DMS 273 treated with DMSO at 0.1 percent for 48 hours (cell line): ENCODE data around the gene CUTA.

ENCODE experiments used
- DNase-seq: peaks from one replicate; lab custom pipeline; 2025; lab: John Stamatoyannopoulos, UW

CUTA gene

DNA sequence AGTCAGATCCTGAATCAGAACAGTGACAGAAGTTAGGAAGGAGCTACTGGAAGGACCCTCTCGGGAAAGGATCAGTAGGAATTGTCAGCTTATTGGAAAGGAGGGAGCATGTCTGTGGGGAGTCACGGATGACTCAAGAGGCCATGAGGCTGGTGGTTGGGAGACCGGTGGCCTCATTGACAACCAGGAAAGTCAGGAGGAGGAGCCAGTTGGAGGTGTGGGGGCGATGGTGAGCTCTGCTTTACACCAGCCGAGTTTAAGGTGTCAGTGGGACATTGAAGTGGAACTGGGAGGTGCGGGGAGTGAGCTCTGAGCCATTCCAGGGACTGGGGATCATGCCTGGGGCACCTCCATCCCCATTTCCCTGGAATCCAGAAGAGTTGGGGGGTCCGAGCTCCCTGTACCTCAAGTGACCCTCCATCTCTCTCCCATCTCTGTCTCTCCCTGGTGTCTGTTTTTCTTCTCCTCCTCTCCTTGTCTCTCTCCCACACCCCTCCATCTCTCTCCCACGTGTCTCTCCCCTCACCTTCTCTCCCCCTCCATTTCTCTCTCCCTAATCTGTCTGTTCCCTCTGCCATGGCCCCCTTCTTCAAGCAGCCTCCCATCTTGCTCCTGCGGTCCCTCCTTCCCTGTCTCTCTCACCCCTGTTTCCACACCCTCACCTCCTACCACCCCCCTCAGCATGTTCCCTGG, 22.2 kb upstream of the CUTA start:
- no peak for DNase-seq

DNA sequence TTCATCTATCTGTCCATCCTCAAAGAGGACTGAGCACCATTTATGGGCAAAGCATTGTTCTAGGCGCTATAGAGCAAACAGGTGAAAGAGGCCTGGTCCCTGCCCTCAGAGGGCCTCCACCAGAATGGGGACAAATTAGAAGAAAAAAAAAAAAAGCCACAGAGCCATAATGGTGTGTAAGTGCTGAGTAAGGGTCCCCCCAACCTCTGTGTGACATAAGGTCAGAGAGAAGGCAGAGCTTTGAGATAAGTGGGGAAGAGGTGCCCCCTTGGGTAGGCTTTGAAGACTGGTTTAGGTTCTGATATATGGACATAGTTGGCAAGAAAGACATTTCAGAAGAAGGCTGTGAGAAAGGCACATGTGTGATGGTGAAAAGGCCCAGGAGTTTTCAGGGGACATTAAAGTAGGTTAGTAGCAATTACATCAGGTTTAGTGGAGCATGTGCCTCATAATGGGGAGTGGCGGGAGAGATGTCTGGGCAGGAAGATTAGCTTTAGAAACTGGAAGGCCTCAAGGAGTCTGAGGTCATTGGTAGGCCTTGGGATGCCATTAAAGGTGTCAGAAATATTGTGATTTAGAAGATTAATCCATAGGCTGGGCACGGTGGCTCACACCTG, 21.2 kb upstream of the CUTA start:
- DNase-seq = no peak

DNA sequence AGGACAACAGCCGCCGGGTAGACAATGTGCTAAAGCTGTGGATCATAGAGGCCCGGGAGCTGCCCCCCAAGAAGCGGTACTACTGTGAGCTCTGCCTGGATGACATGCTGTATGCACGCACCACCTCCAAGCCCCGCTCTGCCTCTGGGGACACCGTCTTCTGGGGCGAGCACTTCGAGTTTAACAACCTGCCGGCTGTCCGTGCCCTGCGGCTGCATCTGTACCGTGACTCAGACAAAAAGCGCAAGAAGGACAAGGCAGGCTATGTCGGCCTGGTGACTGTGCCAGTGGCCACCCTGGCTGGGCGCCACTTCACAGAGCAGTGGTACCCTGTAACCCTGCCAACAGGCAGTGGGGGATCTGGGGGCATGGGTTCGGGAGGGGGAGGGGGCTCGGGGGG, 19.8 kb upstream of the CUTA start:
- no peak for DNase-seq

DNA sequence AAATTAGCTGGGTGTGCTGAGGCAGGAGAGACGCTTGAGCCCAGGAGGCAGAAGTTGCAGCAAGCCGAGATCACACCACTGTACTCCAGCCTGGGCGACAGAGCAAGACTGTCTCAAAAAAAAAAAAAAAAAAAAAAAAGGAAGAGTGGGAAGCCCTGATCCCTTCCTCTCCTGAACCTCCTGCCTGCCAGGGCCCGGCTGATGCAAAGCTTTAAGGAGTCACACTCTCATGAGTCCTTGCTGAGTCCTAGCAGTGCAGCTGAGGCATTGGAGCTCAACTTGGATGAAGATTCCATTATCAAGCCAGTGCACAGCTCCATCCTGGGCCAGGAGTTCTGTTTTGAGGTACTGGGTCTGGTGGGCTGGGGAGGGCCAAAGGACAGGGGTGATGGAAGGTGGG, 17.1 kb upstream of the CUTA start:
- no peak for DNase-seq

DNA sequence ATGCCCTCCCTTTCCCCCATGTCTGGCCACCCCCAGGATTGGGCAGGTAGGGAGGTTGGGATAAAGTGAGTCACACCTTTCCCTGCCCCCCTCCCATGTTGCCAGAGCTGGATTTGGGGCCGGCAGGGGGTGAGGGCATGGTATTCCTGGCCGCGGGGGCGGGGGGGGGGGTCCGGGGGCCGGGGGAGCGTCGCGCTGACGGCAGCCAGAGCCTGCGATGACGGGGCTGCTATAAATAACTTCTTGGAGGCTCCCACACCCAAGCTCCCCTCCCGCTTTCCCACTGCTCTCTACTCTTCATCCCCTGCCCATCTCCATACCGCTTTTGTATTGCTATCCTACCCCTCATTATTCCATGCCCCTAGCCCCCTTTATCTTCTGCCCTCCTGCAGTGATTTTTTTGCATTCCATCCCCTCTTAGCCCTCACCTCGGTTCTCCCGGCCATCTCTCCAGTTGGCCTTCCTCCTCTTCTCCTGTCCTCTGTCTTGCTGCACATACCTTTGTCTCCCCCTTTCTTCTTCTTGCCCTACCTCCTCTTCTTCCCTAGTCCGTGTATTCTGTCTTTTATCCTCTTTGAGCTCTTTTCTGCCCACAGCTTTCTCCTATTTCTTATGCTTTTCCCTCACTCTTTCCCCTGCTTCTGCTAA, 15.8 kb upstream of the CUTA start:
- DNase-seq = no peak

DNA sequence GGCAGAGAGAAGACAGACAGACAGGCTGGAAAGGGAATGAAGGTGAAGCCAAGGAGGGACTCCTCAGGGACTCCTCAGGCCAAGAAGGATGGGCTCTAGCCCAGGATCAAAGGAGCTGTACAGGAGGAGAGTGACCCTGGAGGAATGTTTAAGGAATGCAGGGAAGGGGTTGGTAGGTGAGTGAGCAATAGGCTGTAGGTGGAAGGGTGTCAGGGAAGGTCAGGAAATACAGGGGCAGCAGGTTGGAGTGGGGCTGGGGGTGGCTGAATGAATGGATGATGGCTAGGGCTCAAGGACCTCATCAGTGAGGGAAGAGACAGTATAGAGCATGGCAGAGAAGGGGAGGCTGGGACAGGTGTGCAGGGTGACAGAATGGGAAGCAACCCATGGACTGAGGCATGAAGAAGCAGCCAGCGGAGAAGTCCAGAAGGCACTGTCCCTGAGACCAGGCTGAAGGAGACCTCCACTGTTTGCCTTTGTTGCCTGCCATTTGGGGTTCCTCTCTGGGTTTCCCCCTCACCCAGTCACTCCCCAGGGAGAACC, 15.2 kb upstream of the CUTA start:
- DNase-seq = no peak

DNA sequence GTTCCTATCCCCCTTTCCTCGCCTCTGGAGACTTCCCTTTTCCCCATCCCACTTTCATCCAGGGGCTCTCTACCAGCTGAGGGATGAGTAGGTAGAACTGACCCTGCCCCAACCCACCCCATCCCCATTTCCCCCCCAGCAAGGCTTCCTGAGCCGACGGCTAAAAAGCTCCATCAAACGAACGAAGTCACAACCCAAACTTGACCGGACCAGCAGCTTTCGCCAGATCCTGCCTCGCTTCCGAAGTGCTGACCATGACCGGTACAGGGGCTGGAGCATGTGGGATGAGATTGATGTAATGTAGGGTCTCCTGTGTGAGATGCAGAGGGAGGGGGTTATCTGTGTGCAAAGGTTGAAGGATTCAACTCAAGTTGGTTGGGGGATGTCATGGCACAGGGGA, 14.6 kb upstream of the CUTA start:
- no peak for DNase-seq

DNA sequence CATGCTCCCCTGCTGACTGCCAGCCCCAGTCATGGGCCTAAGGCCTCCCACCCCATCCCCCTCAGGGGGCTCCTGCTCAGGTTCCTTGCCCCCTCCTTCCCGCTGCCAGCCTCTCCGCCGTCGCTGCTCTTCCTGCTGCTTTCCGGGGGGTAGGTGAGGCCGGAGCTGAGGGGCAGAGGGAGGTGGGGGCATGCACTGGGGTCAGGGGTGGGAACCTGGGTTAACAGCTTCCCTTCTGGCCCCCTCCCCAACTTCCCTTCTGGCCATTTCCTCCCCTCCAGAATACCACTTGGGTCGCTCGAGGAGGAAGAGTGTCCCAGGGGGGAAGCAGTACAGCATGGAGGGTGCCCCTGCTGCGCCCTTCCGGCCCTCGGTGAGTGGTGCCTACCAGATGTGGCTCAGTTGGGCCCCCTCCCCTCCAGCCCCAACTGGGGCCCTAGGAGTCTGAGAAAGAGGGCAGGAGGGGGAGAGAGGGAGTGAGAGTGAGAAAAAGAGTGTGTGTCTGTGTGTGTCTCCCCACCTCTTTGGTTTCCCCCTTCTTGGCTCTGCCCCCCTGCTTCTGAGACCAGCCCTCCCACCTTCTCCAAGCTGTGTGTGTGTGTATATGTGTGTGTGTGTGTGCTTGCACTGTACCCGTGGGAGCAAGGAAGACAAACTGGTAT, 14.1 kb upstream of the CUTA start:
- no peak for DNase-seq

DNA sequence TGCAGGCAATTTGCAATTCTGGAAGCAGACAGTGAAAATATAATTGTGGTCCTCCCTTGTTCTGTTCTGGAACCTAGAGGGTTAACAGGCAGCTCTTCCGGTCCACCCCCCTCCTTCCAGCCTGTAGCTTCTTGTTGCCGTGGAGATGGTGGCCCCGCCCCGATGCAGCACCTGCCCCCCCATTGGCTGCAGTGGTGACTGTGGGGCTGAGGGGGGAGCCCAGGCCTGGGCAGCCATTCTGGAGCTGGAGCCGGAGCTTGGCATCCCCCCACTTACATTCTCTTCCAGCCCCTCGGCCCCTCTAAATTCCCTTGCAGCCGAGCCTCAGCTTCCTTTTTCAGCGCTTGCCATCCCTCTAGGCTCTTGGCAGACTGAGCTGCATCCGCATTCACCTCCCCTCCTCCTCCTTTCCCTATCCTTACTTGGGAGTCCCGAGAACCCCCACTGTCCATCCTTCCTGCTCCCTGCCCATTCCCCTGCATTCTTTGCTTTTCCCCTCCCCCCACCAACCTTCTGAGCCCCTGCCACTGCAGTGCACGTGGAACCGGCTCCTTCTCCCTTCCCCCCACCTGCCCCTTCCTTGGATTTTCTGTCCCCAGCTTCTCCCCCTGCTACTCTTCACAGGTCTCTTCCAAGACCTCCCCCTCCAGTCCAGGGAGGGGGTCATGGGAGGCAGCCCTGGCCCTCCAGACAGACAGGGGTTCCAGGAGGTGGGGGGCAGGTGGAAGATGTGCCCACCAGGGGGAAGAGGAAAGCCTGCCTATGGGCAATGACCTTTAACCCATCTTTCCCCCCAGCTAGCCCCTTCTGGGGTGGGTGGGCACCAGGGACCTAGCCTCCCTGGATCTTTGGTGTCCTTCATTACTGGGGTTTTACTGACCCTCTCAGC, 13.3 kb upstream of the CUTA start:
- no peak for DNase-seq

DNA sequence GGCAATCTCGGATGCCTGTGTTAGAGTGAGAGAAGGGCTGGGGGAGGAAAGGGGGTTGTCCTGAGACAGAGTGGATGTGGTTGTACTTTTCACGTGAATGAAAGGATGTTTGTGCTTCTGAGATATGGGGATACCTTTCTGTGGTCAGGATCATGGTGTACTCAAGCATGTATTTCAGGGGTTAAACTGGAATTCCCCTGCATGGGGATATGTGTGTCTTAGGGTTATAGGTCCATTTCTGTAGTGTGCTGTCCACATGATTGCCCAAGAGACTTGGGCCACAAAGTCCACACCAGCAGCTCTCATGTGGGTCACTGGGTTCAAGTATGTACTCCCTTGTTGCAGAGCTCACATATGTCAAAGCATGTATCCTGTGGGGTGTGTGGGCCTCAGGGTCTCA, 12.4 kb upstream of the CUTA start:
- DNase-seq = no peak

DNA sequence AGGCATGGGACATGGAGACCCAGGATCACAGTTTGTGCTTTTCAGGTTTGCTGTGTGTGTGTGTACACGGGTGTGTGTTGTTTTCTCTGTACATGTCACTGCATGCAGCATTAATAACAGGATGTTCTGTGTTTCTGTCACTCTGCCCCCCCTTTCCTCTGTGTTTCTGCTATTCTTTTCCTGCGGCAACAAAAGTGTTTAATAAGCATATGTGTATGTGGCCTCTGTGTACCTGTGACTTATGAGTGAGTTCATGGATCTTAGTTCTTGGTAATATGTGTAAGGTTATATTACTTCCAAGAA, 11.8 kb upstream of the CUTA start:
- no peak for DNase-seq

DNA sequence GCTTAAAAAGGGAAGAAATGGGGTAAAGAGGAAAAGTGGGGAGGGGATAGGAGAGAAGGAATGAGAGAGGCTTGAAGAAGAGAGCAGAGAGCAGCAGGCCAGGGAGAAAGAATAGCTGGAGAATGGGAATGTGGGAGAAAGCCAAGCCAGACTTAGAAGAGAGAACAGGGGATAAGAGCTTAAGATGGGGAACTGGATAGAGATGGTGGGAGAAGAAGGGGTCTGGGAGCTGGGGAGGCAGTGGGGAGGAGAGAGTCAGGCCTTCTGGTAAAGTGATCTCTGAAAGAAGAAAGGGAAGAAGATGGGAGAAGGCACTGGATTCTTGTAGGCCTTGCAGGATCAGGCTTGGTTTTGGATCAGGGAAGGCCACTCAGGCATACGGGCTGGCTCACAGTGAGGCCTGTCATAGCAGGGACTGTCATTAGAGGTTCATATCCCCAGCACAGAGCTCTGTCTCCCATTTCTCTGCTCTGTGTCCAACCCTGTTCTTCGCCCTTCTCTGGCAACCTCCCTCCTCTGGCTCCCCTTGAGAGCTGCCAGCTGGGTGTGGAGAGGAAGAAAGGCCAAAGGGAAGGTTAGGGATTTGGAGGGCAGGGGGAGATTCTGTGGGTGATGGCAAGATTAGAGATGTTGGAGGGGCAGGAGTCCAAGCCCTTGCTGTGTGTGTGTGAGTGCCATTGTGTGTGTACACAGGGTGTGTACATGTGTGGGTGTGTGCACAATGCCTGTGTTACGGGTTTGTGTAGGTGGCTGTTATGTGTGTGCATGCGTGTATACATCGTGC, 11.3 kb upstream of the CUTA start:
- no peak for DNase-seq

DNA sequence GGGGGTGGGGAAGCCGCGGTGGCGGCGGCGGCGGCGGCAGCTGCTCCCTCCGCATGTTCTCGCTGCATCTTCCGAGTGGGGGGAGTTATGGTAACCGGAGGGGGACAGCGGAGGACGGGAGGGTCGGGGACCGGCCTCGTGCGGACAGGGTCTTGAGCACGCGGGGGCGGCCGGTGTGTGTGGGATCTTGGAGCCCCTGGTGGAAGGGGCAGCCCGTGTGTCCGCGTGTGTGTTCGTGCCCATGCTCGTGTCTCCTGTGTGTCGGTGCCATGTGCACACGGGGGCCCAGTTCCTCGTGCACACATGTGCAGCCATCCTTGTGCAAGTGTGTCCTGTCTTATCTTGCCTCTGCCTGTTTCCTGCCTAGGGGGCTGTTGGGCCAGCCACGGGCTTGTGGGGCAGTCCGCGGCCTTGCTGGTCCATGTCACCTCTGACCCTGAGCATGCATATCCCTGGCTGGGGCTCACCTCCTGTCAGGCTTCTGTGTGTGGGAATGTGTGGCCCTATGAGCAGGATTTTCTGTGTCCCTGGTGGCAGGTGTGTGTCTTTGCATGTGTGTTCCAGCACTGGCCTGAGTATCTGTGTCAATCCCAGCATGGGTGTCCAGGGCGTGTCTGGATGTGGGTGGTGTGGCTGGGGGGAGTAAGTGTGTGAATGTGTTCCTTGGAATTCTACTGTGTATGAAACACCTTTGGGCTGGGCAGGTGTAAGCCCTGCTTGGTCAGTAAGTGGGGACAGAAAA, 10.5 kb upstream of the CUTA start:
- DNase-seq = peak; percentile 33

DNA sequence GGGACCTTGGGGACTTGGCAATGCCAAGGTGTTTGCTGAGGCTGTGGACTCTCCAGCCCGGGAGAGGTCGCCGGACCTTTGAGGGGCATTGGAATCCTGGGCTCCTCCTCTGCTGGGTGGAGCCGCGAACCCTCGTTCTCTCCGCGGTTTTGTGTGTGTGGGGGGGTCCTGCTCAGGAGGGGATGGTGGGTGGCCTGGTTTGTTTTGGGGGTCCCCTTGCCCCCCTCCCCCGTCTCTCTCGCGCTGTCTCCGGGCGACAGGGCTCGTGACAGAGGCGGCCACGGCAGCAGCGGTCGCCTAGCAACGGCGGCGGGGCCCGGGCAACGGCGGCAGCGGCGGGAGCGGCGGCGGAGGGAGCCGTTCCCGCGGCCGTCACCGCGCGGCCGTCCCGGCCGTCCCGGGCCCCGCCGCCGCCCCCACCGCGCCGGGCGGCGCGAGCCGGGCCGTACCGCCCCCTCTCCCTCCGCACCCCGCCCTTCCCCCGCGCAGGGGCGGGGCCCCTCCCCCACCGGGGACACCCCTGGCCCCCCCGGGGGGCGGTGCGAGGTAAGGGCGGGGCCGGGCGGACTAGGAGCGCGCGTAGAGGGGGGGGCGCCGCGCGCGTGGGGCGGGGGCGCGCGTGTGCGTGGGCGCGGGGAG, 9.8 kb upstream of the CUTA start:
- DNase-seq = no peak

DNA sequence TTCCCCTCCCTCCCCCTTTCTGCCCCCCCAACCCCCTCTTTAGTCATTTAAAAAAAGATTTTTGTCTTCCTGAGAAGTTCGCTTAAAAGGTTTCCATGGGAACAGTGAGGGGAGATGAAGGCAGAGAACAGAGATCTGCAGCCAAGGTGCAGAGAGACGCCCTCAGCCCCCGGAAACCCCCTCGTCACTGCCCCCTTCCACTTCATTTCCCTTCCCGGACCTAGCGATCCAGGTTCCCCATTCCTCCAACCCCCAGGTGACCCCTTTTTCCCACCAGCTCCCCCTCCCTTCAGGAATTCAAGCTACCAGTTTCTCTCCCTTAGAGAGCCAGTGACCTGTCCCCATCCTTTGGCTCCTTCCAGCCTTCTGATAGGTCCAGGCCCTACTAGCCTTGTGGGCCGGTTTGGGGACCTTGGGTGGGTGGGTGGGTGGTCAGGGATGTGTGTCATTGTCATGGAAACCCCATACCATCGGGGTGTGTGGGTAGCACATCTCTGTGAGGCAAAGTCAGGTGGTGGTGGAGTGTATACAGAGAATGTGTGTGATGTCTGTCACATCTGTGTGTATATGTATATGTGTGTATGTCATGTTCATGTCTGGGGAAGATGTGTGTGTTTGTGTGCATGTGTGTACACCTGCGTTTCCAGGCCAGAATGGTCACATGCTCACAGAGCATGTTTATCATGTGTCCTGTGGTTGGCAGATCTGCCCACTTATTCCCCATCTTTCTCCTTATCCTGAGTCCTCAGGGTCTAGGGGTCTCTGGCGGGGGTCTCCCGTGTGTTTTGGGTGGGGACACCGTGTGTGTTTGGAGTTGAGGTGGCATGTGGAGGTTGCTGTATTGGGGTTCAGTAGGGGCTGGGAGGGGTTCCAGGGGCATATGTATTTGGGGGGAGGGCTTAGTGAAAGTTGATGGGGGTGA, 8.9 kb upstream of the CUTA start:
- DNase-seq = no peak

DNA sequence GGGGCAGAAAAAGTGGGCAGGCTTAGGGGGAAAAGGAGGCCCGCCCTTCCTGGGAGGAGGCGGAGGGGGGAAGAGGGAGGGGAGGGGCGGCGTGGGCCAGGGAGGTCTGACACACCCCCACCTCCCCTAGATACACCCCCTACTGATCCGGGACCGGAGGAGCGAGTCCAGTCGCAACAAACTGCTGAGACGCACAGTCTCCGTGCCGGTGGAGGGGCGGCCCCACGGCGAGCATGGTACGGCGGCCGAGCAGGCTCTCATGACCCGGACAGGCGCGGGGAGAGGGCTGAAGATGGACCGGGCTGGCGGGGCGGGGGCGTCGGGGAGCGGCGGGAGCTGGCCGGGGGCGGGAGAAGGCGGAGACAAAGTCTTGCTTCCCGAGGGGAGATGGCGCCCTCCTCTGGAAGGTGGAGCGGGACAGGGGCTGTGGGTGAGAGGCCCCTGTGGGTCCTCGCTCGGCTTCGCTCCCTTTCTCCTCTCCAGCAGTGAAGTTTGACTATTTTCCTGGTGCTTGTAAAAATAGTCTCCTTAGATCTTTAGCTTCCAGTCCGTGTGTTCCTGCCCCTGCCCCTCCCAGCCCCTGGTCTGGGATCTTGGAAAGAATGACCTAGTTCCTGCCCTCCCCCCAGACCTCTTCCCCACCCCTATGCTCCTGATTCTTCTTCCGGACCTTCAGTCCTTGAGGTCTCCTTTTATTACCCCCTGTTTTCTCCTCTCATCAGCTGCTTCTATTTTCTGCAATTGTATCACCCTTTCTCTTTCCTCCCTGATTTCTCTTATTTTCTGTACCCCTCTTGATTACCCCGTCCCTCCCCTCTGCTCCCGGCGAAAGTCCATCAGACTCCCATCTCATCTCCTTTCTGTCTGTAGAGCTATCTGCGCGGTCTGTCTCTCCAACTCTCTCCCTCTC, 8.0 kb upstream of the CUTA start:
- DNase-seq = peak; percentile 60

DNA sequence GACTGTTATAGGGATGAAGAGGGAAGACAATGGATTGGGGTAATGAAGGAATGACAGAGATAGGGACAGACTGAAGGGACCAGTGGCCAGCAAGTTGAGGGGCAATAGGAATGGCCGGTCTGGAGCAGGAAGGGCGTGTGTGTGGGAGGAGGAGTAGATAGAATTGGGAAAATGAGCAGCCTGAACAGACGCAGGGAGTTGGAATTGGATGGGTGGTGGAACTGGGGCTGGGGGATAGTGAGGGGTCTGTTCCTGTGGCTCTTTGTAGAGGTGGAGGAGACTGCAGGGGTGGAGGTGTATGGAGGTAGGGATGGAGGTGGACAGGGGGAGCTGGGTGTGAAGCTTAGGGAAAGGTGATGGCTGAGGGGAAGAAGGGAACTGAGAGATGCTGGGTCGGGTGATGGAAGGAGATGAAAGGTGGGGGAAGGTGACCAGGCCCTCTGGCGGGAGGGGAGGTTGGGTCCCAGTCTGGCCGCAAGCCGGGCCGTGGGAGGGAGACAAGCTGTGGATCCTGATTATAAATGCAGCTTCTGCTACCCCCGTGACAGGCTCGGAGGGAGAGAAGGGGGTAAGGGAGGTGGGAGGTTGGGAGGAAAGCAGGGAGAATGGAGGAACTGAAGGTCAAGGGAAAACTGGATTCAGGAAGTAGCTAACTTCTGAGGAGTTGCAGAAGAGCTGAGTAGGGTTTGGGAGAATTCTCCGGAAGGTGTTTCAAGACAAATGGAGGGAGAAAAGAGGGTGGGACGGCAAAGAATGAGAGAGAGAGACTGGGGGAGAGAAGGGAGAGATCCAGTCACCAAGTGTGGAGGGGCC, 7.2 kb upstream of the CUTA start:
- DNase-seq = no peak
